NCI-H2196 treated with DMSO at 0.1 percent for 48 hours (cell line): ENCODE data around the gene TWIST2.

Source experiments
- DNase-seq: peaks from one replicate; lab custom pipeline; 2025; ENCODE audit not compliant: unreplicated experiment; lab: John Stamatoyannopoulos, UW

TWIST2 gene

GRCh38 chr2:238835726-238836301, 12.1 kb upstream of the TWIST2 start:
- no peak for DNase-seq

DNA sequence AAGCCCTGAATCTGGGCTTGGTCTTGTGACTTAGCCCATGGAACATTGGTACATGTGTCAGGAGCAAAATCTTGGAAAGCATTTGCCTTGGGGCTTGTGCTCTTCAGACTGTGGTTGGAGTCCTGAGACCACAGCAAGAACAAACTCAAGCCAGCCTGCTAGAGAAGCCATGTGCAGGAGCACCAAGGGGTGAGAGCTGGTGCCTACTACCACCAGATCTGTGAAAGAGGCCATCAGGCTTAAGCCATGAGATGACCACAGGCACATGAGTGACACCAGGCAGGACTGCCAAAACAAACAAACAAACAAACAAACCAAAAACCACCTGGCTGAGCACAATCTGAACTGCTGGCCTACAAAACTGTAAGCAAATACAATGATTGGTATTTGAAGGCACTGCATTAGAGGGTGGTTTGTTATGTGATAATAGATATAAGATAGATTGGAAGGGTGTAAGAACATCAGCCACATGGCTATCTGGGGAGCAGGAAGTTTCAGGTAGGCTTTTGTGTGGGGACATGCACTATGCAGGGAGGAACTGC, 9.0 kb upstream of the TWIST2 start:
- no peak for DNase-seq

GRCh38 chr2:238839428-238839827, 8.5 kb upstream of the TWIST2 start:
- DNase-seq = no peak

DNA sequence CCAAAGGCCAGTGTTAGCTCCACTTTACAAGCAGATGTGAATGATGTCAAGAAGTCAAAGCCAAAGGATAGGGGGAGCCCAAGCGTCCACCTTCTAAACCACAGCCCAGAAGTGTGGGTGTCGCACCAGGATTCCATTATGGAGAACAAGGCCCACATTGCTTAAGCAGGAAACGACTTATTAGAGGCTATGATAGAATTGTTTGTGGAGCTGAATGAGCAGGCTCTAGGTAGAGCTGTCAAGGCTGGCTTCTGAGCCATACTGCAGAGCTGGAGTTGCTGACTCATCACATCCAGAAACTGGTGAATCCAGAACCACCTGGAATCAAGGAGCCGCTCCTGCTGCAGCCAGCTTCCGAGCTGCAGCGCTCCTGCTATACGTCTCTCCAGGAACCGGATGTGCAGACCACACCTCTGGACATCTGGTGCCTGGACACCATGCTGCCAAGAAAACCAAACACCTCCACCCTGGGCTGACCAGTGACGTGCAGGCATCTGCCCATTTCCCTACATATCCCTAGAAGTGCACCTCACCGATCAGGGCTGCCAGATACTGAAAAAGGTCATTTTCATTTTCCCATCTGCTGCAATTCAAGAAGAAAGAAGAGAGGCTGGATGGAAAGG, 6.2 kb upstream of the TWIST2 start:
- no peak for DNase-seq

DNA sequence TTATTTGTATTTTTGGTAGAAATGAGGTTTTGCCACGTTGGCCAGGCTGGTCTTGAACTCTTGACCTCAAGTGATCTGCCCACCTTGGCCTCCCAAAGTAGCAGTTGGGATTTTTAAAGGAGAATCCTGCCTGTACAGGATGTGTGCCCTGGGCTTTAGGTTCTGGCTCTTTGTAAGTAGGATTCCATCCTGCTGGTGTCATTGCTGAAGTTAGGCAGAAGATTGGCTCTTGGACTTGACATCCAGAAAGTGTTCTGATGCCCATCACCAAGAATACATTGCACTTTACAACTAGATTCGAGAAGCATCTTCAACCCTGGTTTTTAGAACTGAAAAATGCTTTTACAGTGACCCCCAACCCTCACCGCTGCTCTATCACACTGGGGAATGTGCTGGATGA, 4.4 kb upstream of the TWIST2 start:
- DNase-seq = no peak

DNA sequence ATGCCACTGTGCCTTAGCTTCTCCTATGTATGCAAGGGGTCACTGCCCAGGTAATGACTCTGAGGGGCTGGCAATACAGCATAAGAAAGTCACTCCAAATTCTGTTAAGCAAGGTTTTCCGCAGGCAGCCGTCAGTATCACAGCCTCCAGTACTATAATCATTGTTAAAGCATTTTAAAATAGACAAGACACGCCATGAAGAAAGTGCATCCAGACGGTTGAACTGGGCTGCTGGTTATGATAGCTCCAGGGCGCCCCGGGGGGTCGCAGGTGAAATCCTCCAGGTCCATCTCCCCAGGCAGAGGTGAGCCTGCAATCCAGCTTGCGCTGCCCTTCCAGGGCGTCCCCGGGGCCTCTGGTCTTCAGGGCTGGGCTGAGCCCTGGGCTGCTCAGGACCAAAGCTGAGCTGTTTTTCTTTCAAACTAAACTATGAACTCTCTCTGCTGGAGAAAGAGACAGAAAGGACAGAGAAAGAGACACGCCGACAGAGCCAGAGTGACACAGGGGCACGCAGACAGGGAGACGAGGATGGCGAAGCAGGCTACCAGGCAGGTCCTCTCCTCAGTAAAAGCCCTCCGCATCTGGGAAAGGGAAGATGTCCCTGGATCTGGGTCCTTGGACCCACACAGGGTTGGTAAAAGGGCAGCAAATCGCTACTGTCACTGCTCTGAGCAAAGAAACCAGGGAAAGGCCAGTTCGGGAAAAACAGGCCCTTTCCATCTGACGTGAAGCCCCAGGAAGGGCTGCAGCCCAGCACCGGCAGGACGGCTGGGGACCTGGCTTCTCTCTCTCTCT, 2.1 kb upstream of the TWIST2 start:
- no peak for DNase-seq

GRCh38 chr2:238846378-238846627, 1.6 kb upstream of the TWIST2 start:
- no peak for DNase-seq

DNA sequence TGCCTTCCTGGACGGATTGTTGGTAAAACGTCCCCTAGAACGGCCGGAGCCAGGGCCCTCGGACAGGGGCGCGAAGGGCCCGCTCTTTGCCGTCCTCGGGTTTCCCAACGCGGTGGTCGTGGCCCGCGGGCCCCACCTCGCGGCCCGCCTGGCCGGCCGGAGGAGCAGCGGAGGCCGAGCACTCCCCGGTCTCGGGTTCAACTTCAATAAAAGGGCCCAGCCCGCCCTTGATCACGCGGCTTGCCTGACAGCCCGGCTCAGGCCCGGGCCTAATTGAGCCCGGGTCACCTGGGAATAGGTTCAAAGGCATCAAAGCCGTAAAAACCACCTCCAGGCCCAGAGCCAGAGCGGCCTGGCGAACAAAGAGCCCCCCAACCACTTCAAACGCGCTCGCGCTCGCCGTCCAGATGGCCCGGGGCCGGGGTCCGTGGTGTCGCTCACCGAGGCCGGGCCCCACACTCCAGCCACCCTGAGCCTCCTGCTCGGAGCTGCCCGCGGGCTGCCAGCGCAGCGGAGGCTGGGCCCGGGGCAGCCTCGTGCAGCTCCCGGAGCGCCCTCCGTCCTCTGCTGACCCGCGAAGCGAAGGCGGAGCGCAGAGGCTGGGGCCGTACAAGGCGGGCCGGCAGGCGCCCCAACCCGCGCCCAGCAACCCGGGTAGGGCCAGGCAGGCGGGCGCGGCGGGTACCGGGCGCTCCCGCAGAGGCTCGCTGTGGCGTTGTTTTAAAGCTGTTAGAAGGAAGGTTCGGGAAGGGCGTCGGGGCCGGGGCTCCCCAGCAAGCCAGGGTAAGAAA, 1.1 kb upstream of the TWIST2 start:
- no peak for DNase-seq

GRCh38 chr2:238847419-238847801, 475 bp upstream of the TWIST2 start:
- DNase-seq = no peak

GRCh38 chr2:238848691-238848975, 748 bp downstream of the TWIST2 start:
- no peak for DNase-seq

DNA sequence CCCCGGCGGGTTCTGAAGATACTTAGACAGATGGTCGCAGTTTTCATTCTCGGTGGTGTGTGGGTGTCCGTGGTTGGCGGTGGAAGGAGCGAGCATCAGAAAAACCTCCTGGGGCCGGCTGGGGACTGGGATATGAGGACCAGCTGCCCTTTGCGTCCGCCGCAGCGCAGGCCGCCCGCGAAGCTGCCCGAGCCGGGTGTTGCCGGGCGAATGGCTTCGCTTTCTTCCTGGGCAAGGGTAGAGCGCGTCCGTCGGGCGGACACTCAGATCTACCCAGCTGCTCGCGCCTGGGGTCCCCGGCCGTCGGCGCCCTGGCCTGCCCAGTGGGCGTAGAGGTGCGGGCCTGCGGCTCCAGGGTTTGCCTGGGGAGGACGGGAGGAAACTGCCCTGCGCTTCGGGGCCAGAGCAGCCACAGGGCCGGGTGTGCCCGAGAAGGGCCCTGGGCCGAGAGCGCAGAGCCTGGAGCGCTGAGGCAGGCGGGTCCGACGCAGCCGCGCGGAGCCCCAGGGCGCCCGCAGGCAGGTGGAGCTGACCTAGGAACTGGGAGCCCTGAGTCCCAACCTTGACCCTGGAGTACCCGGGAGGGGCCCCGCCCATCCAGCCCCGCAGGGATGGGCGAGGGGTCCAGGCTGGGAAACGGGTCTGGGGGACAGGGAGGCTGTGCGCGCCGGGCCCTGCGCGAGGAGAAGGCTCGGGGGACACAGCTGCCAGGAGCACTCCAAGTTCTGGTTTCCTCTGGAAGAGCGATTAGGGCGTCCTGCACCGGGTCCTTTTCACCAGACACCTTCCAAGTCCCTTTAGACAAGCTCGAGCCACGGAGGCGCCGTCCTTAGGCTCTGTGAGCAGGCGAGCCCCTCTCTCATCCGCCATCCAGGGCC, 1.3 kb downstream of the TWIST2 start:
- DNase-seq = no peak

DNA sequence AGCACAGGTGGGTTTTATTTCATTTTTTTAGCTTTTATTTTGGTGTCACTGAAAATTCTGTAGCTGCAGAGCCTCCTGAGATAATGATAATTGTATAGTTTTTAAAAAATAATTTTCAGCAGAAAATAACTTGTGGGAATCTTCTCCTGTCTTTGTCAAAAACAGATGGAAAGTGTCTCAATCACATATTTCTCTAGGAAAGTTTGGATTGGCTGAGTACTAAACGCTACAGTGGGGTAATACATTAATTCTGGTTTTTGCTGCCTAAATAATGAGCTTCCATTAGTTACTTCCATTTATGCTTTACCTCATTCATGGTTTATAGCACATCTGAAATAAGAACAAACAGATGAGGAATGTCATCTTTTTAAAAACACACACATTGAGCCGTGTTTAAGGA, 2.2 kb downstream of the TWIST2 start:
- DNase-seq = no peak

DNA sequence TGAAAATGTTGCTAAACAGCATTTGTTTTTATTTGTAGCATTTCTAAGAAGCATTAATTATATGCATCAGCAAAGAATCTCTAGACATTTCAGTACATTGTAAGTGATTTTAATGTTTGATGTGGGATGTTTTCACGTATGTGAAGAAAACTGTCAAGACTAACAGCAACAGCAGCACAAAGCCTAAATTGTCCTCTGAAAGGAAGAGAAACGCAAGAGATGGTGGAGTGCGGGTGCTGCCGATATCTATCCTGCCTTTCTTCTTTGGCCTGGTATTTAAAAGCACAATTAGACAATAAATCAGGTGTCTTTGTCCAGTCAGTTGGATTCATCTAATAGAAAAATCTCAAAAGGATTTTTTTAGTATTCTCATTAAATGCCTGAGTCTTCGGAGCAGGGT, 3.1 kb downstream of the TWIST2 start:
- no peak for DNase-seq

DNA sequence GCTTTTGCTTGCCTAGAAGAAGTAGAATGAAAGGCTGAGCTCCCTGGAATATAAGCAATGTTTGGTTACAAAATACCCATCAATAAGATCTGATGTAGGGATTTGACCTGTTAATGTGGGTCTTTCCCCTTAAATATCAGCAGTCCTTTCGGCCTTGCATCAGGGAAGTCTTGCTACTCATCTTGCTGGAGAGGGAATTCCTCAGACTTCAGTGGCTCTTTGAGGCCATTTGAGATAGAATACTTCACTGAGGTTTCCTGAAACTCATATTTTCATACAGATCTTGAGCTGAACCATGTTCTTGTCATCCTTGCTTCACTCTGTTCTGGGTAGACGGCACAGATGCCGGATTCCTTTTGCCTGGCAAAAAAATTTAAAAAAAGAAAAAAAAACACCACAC, 3.9 kb downstream of the TWIST2 start:
- no peak for DNase-seq

DNA sequence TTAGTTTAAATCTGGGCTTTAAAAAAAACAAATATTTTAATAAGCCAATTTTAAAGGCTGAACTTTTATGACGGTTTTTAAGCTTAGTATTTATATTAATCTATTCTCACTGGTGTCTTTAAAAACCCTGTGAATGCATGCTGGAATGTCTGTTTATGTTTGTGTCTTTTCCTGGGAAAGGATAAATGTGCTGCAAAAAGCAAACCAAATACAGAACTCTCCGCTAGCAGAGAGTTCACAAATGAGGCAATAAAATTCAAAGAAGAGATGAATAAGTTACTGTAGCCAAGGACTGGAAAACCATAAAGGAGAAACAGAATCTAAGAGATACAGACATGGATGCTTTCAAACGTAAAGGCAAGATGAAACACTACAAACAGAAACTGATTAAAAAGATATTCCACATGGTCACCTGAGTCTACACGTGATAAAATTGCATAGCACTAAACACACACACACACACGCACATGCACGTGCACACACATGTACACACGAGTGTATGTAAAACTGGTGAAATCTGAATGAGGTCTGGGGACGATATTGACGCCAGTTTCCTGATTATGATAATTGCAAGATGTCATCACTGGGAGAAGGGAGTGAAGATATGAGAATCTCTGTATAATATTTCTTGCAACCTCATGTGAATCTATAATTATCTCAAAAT, 4.5 kb downstream of the TWIST2 start:
- no peak for DNase-seq

- no peak for DNase-seq
Observed at GRCh38 chr2:238853218-238853617, 5.3 kb downstream of the TWIST2 start.

GRCh38 chr2:238853721-238854120, 5.8 kb downstream of the TWIST2 start:
- DNase-seq = no peak

DNA sequence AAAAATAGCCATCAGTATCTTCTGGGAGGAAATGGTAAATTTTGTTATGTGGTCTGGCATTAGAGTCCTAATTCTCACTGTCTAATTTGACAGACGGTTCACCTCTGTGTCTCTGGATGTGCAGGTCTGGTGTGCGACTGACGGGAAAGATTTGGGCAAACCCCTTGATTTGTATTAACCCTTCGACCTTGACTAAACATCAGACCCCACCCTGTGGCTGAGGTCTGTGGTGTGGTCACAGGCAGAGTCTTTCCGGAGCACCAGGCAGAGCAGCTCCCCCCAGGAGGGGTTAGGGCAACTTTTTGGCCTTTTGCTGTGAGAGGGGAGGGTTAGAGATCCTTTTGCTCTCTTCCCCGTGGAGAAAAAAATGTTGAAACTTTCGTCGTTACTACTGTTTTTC, 6.4 kb downstream of the TWIST2 start:
- no peak for DNase-seq

DNA sequence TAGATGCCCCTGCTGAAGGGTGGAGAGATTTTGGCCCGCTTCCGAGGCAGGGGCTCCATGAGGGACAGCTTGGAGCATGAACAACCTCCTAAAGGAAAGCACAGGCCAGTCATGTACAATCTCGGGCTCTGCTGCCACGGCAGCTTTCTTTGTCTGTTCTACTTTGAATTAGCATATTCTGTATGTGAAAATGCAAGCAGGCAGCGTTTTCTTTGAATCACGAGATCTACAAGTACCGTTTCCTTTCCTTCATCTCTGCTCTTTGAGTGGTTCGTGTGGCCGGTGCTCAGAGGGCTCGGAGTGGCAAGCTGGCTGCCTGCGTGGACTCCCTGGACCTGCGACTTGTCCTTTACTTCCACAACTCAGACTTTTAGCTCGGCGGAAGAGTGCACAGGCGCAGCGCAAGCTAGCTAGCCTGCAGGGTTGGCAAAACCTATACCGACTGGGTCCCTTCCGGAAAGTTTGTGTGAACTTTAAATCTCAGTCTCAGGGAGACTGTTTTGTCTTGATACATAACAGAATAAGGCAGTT, 6.9 kb downstream of the TWIST2 start:
- DNase-seq = no peak

DNA sequence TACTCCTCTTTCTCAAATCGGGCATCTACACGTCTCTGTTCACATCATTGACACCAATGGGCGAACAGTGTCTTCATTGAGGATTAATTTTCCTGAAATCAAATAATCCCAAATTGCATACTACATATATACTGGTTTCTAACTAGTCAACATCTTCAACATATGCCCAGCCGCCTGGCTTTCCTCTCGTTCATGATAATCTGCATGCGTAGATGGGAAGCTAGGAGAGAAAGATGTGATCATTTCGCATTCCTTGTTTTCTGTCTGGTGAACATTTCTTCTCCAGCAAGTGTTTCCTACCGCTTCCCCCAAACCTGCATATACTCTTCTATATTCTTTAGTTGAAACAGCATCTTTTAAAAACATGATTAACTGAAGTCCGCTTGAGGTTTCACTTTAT, 7.4 kb downstream of the TWIST2 start:
- DNase-seq = no peak
